ENCODE results near the gene TNRC6B. TPM values are rescaled to one million over a fixed set of nuclear protein-coding genes. Genes with fewer than 3 reads are reported as not detected.
"Not testable (repeated sequence)": the region's sequence is repeated elsewhere in the genome, so short reads cannot be mapped to it uniquely, and the experiment has no call there.

TNRC6B gene
- total RNA-seq, 1 experiment from 2014 or later: 62.7 TPM

GRCh38 chr22:40377931-40378330 lies 200.2 kb downstream of the TNRC6B start:
- BruUV-seq (replicated peaks): no TSS peak
- H3K36me3 ChIP-seq (ENCODE audit: low read depth): no peaks in the 10 kb centered on the region
- intact Hi-C loops (cut with micrococcal nuclease; ENCODE audit: unreplicated experiment): no loop called here
- H4K20me1 ChIP-seq (ENCODE audit: insufficient read depth): peaks cover 3% of the 10 kb centered on the region; the same call in 1 of the 2 replicates
- no peak overlapping the region for H3K4me2 ChIP-seq
- POLR2A ChIA-PET (ENCODE audit: unreplicated experiment): no interaction called here
- no peak overlapping the region for H2AFZ ChIP-seq
- H3K27ac ChIP-seq: no peak overlapping the region
- peaks cover 34% of the 10 kb centered on the region; the same call in 1 of the 2 replicates for H3K79me2 ChIP-seq (ENCODE audit: low read depth)
- H3K4me1 ChIP-seq (replicated peaks; ENCODE audit: insufficient read depth): 0 out of 2 replicates have a peak, but pooled peaks cover under 1% of the 10 kb centered on the region
- CTCF ChIA-PET: interaction anchor here (0.6 kb wide), 1 partner anchor 334 kb away, joined by 3 read pairs; no protein-coding TSS in a partner anchor
- no peaks in the 10 kb centered on the region for H3K9me3 ChIP-seq (ENCODE audit: insufficient read depth, low read depth)
- no peak for DNase-seq
- no peaks in the 10 kb centered on the region for H3K9me2 ChIP-seq (ENCODE audit: insufficient read depth)
- no peaks in the 10 kb centered on the region for H3K27me3 ChIP-seq (ENCODE audit: insufficient read depth, low read depth)
- TF ChIP-seq EZH2 (IDR thresholded peaks at IDR 0.05; ENCODE audit: low read depth) (no peak), CTCF (conservative IDR thresholded peaks at IDR 0.05) (no peak)
- peaks cover under 1% of the 10 kb centered on the region; the same call in 1 of the 2 replicates for H3F3A ChIP-seq (ENCODE audit: insufficient read depth, low read depth)
- no peak overlapping the region for H3K4me3 ChIP-seq

GRCh38 chr22:40378448-40378847 lies 200.7 kb downstream of the TNRC6B start:
- H3K4me3 ChIP-seq; H3F3A ChIP-seq (ENCODE audit: insufficient read depth, low read depth); H3K27me3 ChIP-seq (ENCODE audit: insufficient read depth, low read depth); H3K36me3 ChIP-seq (ENCODE audit: low read depth); CTCF ChIA-PET; POLR2A ChIA-PET (ENCODE audit: unreplicated experiment); H3K9me3 ChIP-seq (ENCODE audit: insufficient read depth, low read depth); DNase-seq; H4K20me1 ChIP-seq (ENCODE audit: insufficient read depth); BruUV-seq (replicated peaks); H3K4me1 ChIP-seq (replicated peaks; ENCODE audit: insufficient read depth); H3K27ac ChIP-seq; intact Hi-C loops (cut with micrococcal nuclease; ENCODE audit: unreplicated experiment); H3K9me2 ChIP-seq (ENCODE audit: insufficient read depth); H2AFZ ChIP-seq; H3K4me2 ChIP-seq: not testable (repeated sequence)
- H3K79me2 ChIP-seq (ENCODE audit: low read depth): peaks cover 29% of the 10 kb centered on the region; the same call in 1 of the 2 replicates

- POLR2A ChIA-PET (ENCODE audit: unreplicated experiment): no interaction called here
- DNase-seq: no peak
- Histone ChIP-seq H3K79me2 (ENCODE audit: low read depth) (peaks cover 23% of the 10 kb centered on the region; the same call in 1 of the 2 replicates), H3K27me3 (ENCODE audit: insufficient read depth, low read depth) (no peaks in the 10 kb centered on the region), H4K20me1 (ENCODE audit: insufficient read depth) (peaks cover 3% of the 10 kb centered on the region; the same call in 1 of the 2 replicates), H3K4me3 (no peak overlapping the region), H3K36me3 (ENCODE audit: low read depth) (no peaks in the 10 kb centered on the region), H2AFZ (no peak overlapping the region), H3K4me1 (replicated peaks; ENCODE audit: insufficient read depth) (no peaks in the 10 kb centered on the region), H3K9me3 (ENCODE audit: insufficient read depth, low read depth) (no peaks in the 10 kb centered on the region), H3K27ac (no peak overlapping the region), H3K9me2 (ENCODE audit: insufficient read depth) (no peaks in the 10 kb centered on the region), H3K4me2 (no peak overlapping the region), H3F3A (ENCODE audit: insufficient read depth, low read depth) (no peaks in the 10 kb centered on the region; the same call in 1 of the 2 replicates)
- CTCF ChIA-PET: no interaction called here
- intact Hi-C loops (cut with micrococcal nuclease; ENCODE audit: unreplicated experiment): no loop called here
- no TSS peak for BruUV-seq (replicated peaks)
- TF ChIP-seq EZH2 (IDR thresholded peaks at IDR 0.05; ENCODE audit: low read depth): no peak
Measured at GRCh38 chr22:40381461-40381860, 203.7 kb downstream of the TNRC6B start.

GRCh38 chr22:40383905-40384304 lies 206.2 kb downstream of the TNRC6B start:
- peaks cover 3% of the 10 kb centered on the region for H4K20me1 ChIP-seq (ENCODE audit: insufficient read depth)
- no peaks in the 10 kb centered on the region for H3K9me3 ChIP-seq (ENCODE audit: insufficient read depth, low read depth)
- no TSS peak for BruUV-seq (replicated peaks)
- ChIA-PET POLR2A (ENCODE audit: unreplicated experiment) (no interaction called here), CTCF (no interaction called here)
- intact Hi-C loops (cut with micrococcal nuclease; ENCODE audit: unreplicated experiment): no loop called here
- 0 out of 2 replicates have a peak, but pooled peaks cover 10% of the 10 kb centered on the region for H3K4me1 ChIP-seq (replicated peaks; ENCODE audit: insufficient read depth)
- no peaks in the 10 kb centered on the region for H3K9me2 ChIP-seq (ENCODE audit: insufficient read depth)
- DNase-seq: no peak
- no peak overlapping the region for H3K27ac ChIP-seq
- no peaks in the 10 kb centered on the region for H3K36me3 ChIP-seq (ENCODE audit: low read depth)
- H3K4me2 ChIP-seq: no peak overlapping the region
- no peak overlapping the region for H2AFZ ChIP-seq
- H3K27me3 ChIP-seq (ENCODE audit: insufficient read depth, low read depth): no peaks in the 10 kb centered on the region
- peaks cover 13% of the 10 kb centered on the region; the same call in 1 of the 2 replicates for H3K79me2 ChIP-seq (ENCODE audit: low read depth)
- TF ChIP-seq EZH2 (IDR thresholded peaks at IDR 0.05; ENCODE audit: low read depth): no peak
- no peak for TF ChIP-seq CTCF (conservative IDR thresholded peaks at IDR 0.05)
- no peak overlapping the region for H3K4me3 ChIP-seq
- no peaks in the 10 kb centered on the region; the same call in 1 of the 2 replicates for H3F3A ChIP-seq (ENCODE audit: insufficient read depth, low read depth)

All from PC-9 (cell line).